GM19193 (cell line): ENCODE results near the gene LILRB3.
"Not testable (repeated sequence)": the region's sequence is repeated elsewhere in the genome, so short reads cannot be mapped to it uniquely, and the experiment has no call there.

ENCODE experiments used
- POLR2A ChIP-seq: IDR thresholded peaks from 4 replicates; pipeline ENCODE4 v1.6.1; 2011; ENCODE audit not compliant: insufficient read depth, insufficient read length; ENCODE audit errors: extremely low read depth

The LILRB3 gene

DNA sequence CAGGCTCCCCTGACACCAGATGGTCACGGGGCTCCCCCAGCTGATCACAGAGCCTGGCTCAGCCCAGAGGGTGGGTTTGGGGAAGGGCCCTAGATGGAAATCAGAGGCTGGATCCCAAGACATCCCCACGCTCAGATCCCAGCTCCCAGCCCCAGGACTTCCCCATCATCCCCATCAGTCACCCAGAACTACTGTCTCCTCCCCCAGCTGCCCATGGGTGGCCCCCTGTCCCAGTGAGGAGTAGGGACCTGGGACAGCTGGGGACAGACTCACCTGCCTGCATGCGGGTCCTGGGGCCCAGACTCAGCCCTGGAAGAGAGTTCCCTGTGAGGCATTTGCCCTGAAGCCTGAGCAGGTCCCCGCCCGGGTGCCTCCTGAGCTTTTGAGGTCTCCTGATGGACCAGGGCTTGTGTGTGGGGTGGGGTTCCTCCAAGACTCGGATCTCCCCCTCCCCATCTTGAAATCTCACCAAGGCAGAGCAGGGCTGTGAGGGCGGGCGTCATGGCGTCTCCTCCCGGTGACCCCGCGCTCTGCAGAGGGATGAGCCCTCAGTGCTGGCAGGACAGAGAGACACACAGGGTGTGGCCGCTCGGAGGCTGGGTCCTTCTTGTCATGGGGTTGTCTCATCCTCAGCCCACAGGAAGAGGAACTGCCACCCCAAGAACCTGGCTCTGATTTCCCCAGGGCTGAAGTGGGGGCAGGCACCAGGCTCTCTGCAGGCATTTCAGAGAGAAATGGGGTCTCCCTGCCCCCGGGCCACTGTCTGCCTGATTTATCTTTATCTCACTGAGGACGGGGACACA is at the start of gene LILRB3:
Gene LILRB3 (minus strand): TSS at position 534 of the 803 bp plus-strand sequence. CDS start 31 bp downstream, at position 503.
- not testable (repeated sequence) for TF ChIP-seq POLR2A

- TF ChIP-seq POLR2A: no peak
Observed at GRCh38 chr19:54271106-54271505, 48.3 kb upstream of the LILRB3 start.

GRCh38 chr19:54268936-54269335 is 46.1 kb upstream of the LILRB3 start:
- no peak for TF ChIP-seq POLR2A

DNA sequence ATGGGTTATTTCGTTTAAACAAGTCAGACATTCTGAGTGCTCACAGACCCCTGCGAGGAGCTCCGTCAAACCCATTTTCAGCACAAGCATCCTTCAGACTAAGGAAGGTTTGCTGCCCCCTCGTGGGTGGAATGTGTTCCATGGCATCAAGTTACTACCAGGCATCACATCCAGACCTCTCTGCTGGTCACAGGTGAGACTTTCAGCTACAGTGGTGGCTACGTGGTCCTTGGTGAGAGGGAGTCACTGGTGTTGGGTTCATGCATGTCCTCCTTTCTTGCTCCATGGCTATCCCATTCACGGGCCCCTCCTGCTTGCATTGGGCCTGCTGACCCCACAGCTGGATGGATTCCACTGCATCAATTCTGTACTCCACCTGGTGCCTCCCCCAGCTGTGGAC is 43.3 kb upstream of the LILRB3 start:
- no peak for TF ChIP-seq POLR2A

- TF ChIP-seq POLR2A: no peak
Observed at GRCh38 chr19:54262470-54262869, 39.7 kb upstream of the LILRB3 start.

DNA sequence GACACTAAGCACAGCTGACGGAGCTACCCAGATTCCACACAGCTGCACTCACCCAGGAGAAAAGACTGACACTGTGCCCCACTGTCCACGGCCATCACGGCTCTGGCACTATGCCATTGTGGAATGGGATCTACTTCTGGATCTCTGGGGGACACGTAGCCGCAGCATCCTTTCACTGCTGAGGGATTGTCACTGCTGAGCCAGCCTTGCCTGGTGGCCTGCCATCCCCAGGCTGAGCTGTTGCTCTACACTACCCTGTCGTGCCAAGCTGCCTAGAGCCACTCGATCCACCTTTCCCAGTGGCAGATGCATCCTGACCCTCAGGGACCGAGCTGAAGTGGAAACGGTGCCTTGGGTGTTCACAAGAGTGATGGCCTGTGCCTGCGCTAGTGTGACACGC is 39.3 kb upstream of the LILRB3 start:
- TF ChIP-seq POLR2A: no peak

DNA sequence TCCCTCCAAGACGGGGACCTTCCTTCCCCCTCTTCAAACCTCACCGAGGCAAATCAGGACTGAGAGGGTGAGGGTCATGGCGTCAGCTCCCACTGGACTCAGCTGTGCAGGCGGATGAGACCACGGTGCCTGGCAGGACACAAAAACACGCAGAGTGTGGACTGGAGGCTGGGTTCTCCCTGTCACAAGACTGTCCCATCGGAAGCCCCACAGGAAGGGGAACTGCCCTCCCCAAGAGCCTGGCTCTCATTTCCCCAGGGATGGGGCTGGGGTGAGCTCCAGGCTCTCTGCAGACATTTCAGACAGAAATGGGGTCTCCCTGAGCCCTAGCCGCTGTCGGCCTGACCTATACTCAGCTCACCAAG is 34.3 kb upstream of the LILRB3 start, which contains the start of gene LILRB5:
Gene LILRB5 (minus strand): TSS at position 158 of the 365 bp plus-strand sequence. CDS start 80 bp downstream, at position 78.
- no peak for TF ChIP-seq POLR2A

GRCh38 chr19:54256250-54257115 is 33.7 kb upstream of the LILRB3 start:
- TF ChIP-seq POLR2A: no peak

GRCh38 chr19:54255105-54255775 is 32.4 kb upstream of the LILRB3 start:
- TF ChIP-seq POLR2A: no peak

DNA sequence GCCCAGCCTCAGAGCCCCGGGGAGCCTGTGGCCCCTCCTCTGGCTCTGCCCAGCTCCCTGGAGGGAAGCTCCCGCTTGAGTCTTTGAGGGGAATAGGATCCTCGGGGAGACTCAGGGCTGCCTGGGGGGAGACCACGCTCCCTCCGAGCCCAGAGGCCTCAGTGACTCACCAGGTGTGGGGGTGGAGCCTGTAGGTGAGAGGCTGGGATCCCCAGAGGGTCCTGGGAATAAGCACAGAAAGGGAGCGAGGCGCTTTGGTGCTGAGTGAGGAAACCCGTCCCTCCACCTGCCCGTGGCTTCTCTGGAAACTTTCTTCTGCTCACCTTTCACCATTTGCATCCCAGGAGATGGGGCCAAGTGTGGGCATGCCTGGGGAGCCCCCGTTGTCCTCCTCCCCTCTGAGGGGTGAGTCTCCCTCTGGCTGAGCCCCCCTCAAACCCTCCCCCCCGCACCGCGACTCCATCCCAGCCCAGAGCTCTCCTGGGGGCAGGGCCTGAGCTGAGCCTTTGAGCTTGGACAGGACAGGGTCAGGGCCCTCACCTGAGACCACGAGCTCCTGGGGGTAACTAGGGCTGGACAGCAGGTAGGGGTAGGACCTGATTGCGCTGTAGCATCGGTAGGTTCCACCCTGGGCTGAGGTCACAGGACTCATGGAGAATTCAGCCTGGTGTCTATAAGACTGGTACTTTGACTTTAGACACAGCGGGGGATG is 31.5 kb upstream of the LILRB3 start:
- TF ChIP-seq POLR2A: no peak

DNA sequence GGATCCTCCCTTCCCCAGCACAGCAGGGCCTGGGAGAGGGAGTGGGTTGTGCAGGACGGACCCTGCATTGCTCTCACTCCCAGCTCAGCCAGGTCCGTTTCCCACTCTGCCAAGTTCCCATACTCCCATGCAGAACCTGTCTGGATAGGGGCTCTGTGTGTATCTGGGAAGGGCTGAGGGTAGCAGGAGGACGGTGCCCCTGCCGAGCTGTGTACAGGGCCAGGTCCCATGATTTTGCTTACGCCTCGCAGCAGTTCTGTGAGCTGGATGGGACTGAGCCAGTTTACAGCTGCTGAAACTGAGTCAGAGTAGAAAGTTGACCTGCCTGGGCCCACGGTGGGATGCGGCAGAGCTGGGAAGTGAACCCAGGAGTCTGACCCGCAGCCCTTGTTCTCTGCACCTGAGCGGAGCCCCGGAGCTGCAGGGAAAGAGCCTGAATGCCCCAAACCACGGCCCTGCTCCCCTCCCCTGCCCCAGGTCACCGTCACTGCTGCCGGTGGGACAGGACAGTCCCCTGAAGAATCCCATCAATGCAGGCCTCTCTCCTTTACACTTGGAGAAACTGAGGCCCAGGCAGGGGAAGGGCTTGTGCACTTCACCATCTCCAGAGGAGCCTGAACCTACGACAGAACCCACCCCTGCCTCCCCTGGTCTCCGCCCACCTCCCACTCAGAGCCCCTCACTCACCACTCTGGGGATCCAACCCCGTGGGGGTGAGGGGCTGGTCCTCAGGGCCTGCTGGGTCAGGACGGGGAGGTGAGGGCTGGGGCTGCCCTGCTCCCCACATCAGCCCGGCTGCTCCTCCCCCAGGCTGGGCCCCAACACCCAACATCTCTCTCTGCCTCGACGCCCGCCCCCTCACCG is 30.8 kb upstream of the LILRB3 start:
- no peak for TF ChIP-seq POLR2A

- no peak for TF ChIP-seq POLR2A
Observed at GRCh38 chr19:54252845-54253244, 30.0 kb upstream of the LILRB3 start.

DNA sequence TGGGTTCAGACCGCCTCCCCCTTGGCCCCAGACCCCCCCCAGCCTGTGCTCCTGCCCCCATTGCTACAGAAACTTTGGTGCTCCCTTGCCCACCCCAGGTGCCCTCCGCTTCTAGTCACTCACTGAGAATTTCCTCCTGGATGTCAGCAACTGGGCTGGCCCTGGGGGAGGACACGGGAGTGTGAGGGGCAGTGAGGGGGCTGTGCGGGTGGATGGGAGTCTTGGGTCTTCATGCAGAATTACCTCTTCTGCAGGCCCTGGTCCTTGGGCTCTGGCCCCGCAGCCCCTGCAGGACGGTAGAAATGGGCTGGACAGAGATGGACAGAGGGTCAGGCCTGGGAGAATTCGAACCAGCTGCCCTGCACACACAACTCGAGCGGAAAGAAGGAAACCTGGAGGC is 29.4 kb upstream of the LILRB3 start:
- no peak for TF ChIP-seq POLR2A
